ENCODE data around the gene DOCK1. TPM values are rescaled to one million over a fixed set of nuclear protein-coding genes. Genes with fewer than 3 reads are reported as not detected.

Gene DOCK1
- polyA plus RNA-seq (2013) = 44.0 and 44.4 TPM in 2 replicates

DNA sequence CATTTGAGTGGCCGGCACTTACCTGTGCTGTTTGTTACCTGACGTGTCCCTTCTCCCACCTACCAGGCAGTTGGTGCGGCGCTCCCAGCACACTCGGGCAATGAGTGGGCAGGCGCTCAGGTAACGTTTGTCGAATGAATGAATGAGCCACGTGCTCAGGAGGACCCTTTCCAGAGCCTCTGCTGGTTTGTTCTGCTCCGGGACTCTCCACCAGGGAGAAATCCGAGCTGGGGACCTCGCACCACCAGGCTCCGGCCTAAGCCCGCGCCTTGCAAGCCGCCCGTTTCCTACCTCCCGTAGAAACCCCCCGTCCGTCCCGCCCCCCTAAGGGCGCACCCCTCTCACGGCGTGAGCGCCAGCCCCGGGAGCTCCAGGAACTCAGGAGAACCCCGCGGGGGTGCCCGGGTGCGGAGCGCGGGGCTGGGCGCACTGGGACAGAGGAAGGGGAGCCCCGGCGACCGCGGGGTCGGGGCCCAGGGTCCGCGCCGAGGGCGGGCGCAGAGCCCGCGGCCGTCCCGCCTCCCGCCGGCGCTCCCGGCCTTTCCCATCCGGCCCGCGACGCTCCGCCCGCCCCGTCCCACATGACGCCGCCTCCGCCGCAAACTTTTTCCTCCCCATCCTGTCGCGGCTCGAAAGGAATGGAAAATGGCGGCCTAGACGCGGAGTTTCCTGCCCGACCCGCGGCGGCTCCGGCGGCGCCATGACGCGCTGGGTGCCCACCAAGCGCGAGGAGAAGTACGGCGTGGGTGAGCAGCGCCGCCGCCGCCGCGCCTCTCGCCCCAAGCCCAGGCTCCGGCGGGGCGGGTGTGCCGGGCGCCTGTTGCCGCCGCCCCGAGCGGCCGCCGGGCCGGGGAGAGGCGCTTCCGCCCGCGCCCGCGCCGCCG, at the start of gene DOCK1:
Gene DOCK1, plus strand, starts transcription at position 611 of the 884 bp plus-strand sequence. Its CDS starts 90 bp downstream, at position 701.
- H3K79me2 ChIP-seq (ENCODE audit: control insufficient read depth, insufficient read depth, low read length, poor library complexity) = peaks cover 21% of the 10 kb centered on the region
- H4K91ac ChIP-seq (ENCODE audit: low read depth, low read length) = peak within 1 kb of the TSS; percentile 94
- peak within 1 kb of the TSS; percentile 96 for H3K18ac ChIP-seq (ENCODE audit: low read length)

DNA sequence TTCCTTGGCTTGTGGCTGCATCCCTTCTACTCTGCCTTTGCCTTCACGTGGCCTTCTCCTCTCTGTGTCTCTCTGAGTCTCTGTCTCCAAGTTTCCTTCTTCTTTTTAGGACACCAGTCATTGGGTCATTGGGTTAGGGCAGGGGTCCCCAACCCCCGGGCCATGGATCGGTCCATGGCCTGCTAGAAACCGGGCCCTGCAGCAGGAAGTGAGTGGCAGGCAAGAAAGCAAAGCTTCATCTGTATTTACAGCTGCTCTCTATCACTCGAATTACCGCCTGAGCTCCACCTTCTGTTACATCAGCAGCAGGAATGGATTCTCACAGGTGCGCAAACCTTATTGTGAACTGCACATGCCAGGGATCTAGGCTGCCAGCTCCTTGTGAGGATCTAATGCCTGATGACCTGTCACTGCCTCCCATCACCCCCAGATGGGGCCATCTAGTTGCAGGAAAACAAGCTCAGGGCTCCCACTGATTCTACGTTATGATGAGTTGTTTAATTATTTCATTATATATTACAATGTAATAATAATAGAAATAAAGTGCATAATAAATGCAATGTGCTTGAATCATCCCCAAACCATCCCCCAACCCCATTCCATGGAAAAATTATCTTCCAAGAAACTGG, 47.9 kb upstream of the DOCK1 start:
- Histone ChIP-seq H3K18ac (ENCODE audit: low read length) (no peak overlapping the region), H3K4me2 (ENCODE audit: low read length) (no peak overlapping the region), H3K4ac (ENCODE audit: low read depth, low read length) (no peak overlapping the region), H3K27ac (ENCODE audit: low read depth, low read length) (no peak overlapping the region), H2BK120ac (ENCODE audit: insufficient read depth, low read length, poor library complexity) (no peak overlapping the region), H3K79me2 (ENCODE audit: control insufficient read depth, insufficient read depth, low read length, poor library complexity) (no peaks in the 10 kb centered on the region), H3K36me3 (ENCODE audit: control insufficient read depth in 1 of 2, insufficient read depth in 2 of 2, low read length in 2 of 2) (no peaks in the 10 kb centered on the region), H2BK5ac (ENCODE audit: low read depth, low read length, poor library complexity) (no peak overlapping the region), H4K8ac (ENCODE audit: low read depth, low read length) (no peak overlapping the region), H2AFZ (ENCODE audit: insufficient read depth, low read length, poor library complexity) (no peak overlapping the region), H3K27me3 (ENCODE audit: insufficient read depth, low read length) (no peaks in the 10 kb centered on the region), H3K4me3 (ENCODE audit: low read depth, low read length) (no peak overlapping the region), H2AK5ac (ENCODE audit: low read length) (no peak overlapping the region), H2BK12ac (ENCODE audit: low read length) (no peak overlapping the region), H3K9me3 (ENCODE audit: insufficient read depth, low read depth, low read length) (no peaks in the 10 kb centered on the region), H3K9ac (ENCODE audit: low read length) (no peak overlapping the region), H3K79me1 (ENCODE audit: low read length) (no peaks in the 10 kb centered on the region), H3K4me1 (ENCODE audit: control insufficient read depth in 1 of 2, insufficient read depth in 2 of 2, low read length in 2 of 2) (peaks cover 3 to 10% of the 10 kb centered on the region in 2 experiments), H4K91ac (ENCODE audit: low read depth, low read length) (no peak overlapping the region), H3K14ac (ENCODE audit: low read length) (no peak overlapping the region), H3K23ac (ENCODE audit: low read length) (no peak overlapping the region), H4K12ac (ENCODE audit: low read depth, low read length) (no peak overlapping the region)
- DNase-seq = no peak
- no CpG with 5 or more reads among the region's 8 CpGs for WGBS (ENCODE audit: extremely low coverage, insufficient coverage, insufficient read length)

More for the DNA sequence above, at the start of gene DOCK1:
- Histone ChIP-seq H4K8ac (ENCODE audit: low read depth, low read length) (peak within 1 kb of the TSS; percentile 81), H2BK5ac (ENCODE audit: low read depth, low read length, poor library complexity) (peak within 1 kb of the TSS; percentile 97), H2AFZ (ENCODE audit: insufficient read depth, low read length, poor library complexity) (peak within 1 kb of the TSS; percentile 82), H4K12ac (ENCODE audit: low read depth, low read length) (peak within 1 kb of the TSS; percentile 81), H3K14ac (ENCODE audit: low read length) (peak within 1 kb of the TSS; percentile 96), H3K36me3 (ENCODE audit: control insufficient read depth in 1 of 2, insufficient read depth in 2 of 2, low read length in 2 of 2) (peaks cover 3 to 4% of the 10 kb centered on the region in 2 experiments), H3K79me1 (ENCODE audit: low read length) (peaks cover 18% of the 10 kb centered on the region), H3K23ac (ENCODE audit: low read length) (no peak within 1 kb of the TSS), H3K27me3 (ENCODE audit: insufficient read depth, low read length) (no peaks in the 10 kb centered on the region), H3K27ac (ENCODE audit: low read depth, low read length) (peak within 1 kb of the TSS; percentile 86), H2AK5ac (ENCODE audit: low read length) (no peak within 1 kb of the TSS), H3K4me1 (ENCODE audit: control insufficient read depth in 1 of 2, insufficient read depth in 2 of 2, low read length in 2 of 2) (peaks cover 13 to 26% of the 10 kb centered on the region in 2 experiments), H3K4me2 (ENCODE audit: low read length) (peak within 1 kb of the TSS; percentile 96), H3K4ac (ENCODE audit: low read depth, low read length) (peak within 1 kb of the TSS; percentile 88), H3K4me3 (ENCODE audit: low read depth, low read length) (peak within 1 kb of the TSS; percentile 86), H2BK12ac (ENCODE audit: low read length) (no peak within 1 kb of the TSS), H3K9me3 (ENCODE audit: insufficient read depth, low read depth, low read length) (peaks cover 2% of the 10 kb centered on the region), H2BK120ac (ENCODE audit: insufficient read depth, low read length, poor library complexity) (peak within 1 kb of the TSS; percentile 82), H3K9ac (ENCODE audit: low read length) (peak within 1 kb of the TSS; percentile 91)
- DNase-seq = peak; percentile 61 to 85
- WGBS (ENCODE audit: extremely low coverage, insufficient coverage, insufficient read length) = no CpG with 5 or more reads among the region's 108 CpGs

DNA sequence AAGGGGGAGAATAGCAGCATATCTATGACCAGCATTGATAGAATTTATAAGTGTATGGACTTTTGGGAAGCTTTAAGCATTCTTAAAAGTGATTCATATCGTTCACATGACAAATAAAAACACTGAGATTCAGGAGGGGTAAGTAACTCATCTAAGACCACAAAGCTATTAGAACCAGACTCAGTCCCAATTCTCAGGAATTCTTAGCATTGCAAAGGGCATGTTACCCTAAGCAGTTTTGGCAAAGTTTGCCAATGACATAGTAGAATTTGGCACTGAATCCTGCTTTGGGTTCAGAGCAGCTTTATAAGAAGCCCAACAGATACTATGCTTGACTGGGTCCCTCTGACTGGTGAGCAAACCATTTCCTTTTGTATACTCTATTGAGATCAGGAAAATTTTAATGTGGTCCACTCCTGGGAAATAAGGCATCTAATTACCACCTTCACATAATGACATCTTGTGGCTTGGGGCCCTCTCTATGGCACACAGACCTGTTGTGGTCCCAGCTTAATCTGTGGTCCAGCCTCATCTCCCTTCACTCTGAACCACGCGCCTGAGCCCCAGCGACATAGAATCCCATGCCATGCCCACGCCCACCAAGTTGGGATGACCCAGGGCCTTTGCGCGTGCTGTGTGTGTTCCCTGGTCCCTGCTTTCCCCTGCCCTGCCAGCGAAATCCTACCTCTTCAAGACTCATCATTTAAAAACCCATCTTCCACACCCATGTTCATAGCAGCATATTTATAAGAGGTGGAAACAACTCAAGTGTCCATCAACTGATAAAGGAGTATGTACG, 37.5 kb upstream of the DOCK1 start:
- Histone ChIP-seq H3K4me2 (ENCODE audit: low read length) (no peak overlapping the region), H3K27me3 (ENCODE audit: insufficient read depth, low read length) (no peaks in the 10 kb centered on the region), H3K14ac (ENCODE audit: low read length) (no peak overlapping the region), H3K4me3 (ENCODE audit: low read depth, low read length) (no peak overlapping the region), H3K27ac (ENCODE audit: low read depth, low read length) (no peak overlapping the region), H3K79me1 (ENCODE audit: low read length) (no peaks in the 10 kb centered on the region), H3K36me3 (ENCODE audit: control insufficient read depth in 1 of 2, insufficient read depth in 2 of 2, low read length in 2 of 2) (no peaks in the 10 kb centered on the region), H2AFZ (ENCODE audit: insufficient read depth, low read length, poor library complexity) (no peak overlapping the region), H3K18ac (ENCODE audit: low read length) (no peak overlapping the region), H3K79me2 (ENCODE audit: control insufficient read depth, insufficient read depth, low read length, poor library complexity) (no peaks in the 10 kb centered on the region), H3K4ac (ENCODE audit: low read depth, low read length) (no peak overlapping the region), H3K23ac (ENCODE audit: low read length) (no peak overlapping the region), H2BK120ac (ENCODE audit: insufficient read depth, low read length, poor library complexity) (no peak overlapping the region), H3K9ac (ENCODE audit: low read length) (no peak overlapping the region), H4K12ac (ENCODE audit: low read depth, low read length) (no peak overlapping the region), H3K4me1 (ENCODE audit: control insufficient read depth in 1 of 2, insufficient read depth in 2 of 2, low read length in 2 of 2) (peaks cover 0 to 4% of the 10 kb centered on the region in 2 experiments), H3K9me3 (ENCODE audit: insufficient read depth, low read depth, low read length) (peaks cover 2% of the 10 kb centered on the region), H2AK5ac (ENCODE audit: low read length) (no peak overlapping the region), H4K8ac (ENCODE audit: low read depth, low read length) (no peak overlapping the region), H4K91ac (ENCODE audit: low read depth, low read length) (no peak overlapping the region), H2BK5ac (ENCODE audit: low read depth, low read length, poor library complexity) (no peak overlapping the region), H2BK12ac (ENCODE audit: low read length) (no peak overlapping the region)
- DNase-seq = no peak
- WGBS (ENCODE audit: extremely low coverage, insufficient coverage, insufficient read length) = no CpG with 5 or more reads among the region's 9 CpGs

DNA sequence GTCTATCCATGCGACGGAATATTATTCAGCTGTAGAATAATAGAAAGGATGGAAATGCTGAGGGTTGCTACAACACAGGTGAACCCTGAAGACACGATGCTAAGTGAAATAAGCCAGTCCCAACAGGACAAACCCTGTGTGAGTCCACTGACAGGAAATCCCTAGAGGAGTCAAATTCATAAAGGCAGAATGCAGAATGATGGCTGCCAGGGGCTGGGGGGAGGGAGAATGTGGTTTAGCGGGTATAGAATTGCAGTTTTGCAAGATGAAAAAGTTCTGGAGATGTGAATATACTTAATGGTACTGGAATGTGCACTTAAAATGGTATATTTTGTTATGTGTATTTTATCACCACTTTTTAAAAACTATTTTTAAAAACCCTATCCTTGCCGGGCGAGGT, 36.9 kb upstream of the DOCK1 start:
- H3K27ac ChIP-seq (ENCODE audit: low read depth, low read length) = no peak overlapping the region
- H3K4ac ChIP-seq (ENCODE audit: low read depth, low read length) = no peak overlapping the region
- H2BK12ac ChIP-seq (ENCODE audit: low read length) = no peak overlapping the region
- H4K12ac ChIP-seq (ENCODE audit: low read depth, low read length) = no peak overlapping the region
- no peak overlapping the region for H2AK5ac ChIP-seq (ENCODE audit: low read length)
- no peak overlapping the region for H2BK5ac ChIP-seq (ENCODE audit: low read depth, low read length, poor library complexity)
- H3K18ac ChIP-seq (ENCODE audit: low read length) = no peak overlapping the region
- peaks cover 2% of the 10 kb centered on the region for H3K9me3 ChIP-seq (ENCODE audit: insufficient read depth, low read depth, low read length)
- no peak overlapping the region for H3K4me3 ChIP-seq (ENCODE audit: low read depth, low read length)
- H3K23ac ChIP-seq (ENCODE audit: low read length) = no peak overlapping the region
- peaks cover 0 to 7% of the 10 kb centered on the region in 2 experiments for H3K4me1 ChIP-seq (ENCODE audit: control insufficient read depth in 1 of 2, insufficient read depth in 2 of 2, low read length in 2 of 2)
- WGBS (ENCODE audit: extremely low coverage, insufficient coverage, insufficient read length) = no CpG with 5 or more reads among the region's 6 CpGs
- no peak overlapping the region for H4K8ac ChIP-seq (ENCODE audit: low read depth, low read length)
- no peaks in the 10 kb centered on the region for H3K27me3 ChIP-seq (ENCODE audit: insufficient read depth, low read length)
- DNase-seq = no peak
- H3K4me2 ChIP-seq (ENCODE audit: low read length) = no peak overlapping the region
- no peak overlapping the region for H2BK120ac ChIP-seq (ENCODE audit: insufficient read depth, low read length, poor library complexity)
- H3K79me1 ChIP-seq (ENCODE audit: low read length) = no peaks in the 10 kb centered on the region
- no peak overlapping the region for H3K14ac ChIP-seq (ENCODE audit: low read length)
- no peaks in the 10 kb centered on the region for H3K79me2 ChIP-seq (ENCODE audit: control insufficient read depth, insufficient read depth, low read length, poor library complexity)
- H2AFZ ChIP-seq (ENCODE audit: insufficient read depth, low read length, poor library complexity) = no peak overlapping the region
- no peaks in the 10 kb centered on the region for H3K36me3 ChIP-seq (ENCODE audit: control insufficient read depth in 1 of 2, insufficient read depth in 2 of 2, low read length in 2 of 2)
- H4K91ac ChIP-seq (ENCODE audit: low read depth, low read length) = no peak overlapping the region
- no peak overlapping the region for H3K9ac ChIP-seq (ENCODE audit: low read length)

Measured in trophoblast cell (in vitro differentiated cells and primary cell).